ENCODE data around the gene LSMEM2.

Gene LSMEM2

GRCh38 chr3:50337175-50337861 lies 58.4 kb downstream of the LSMEM2 start:
- peak; percentile 94 to 97 (median 95) for DNase-seq (ENCODE audit: low read depth in 2 of 3, low spot score in 1 of 3)
